GM21515 (cell line): ENCODE results near the gene ZMIZ1.
"Not testable (repeated sequence)": the region's sequence is repeated elsewhere in the genome, so short reads cannot be mapped to it uniquely, and the experiment has no call there.

ENCODE experiments used
- ATAC-seq: cut with Tn5 transposase; IDR thresholded peaks from one replicate; pipeline ENCODE4 v1.9.1; 2021; ENCODE audit not compliant: unreplicated experiment

Gene ZMIZ1

DNA sequence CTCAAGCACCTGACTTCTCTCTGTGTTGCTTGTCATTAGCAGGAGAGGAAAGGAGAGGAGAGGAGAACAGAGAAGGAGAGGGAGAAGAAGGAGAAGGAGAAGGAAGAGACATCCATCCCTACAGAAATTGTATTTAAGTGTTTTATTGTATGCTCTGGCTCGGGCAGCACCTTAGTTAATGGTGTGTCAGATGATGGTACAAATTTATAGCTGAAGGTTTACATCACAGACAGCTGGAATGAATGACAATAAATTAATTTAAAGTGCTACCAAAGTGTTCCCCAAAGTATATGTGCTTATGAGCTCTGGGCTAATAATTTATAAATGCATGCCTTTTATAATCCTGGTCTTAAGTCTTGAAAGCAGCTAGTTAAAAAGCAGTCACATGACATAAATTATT lies 38.1 kb upstream of the ZMIZ1 start:
- ATAC-seq, result no peak

DNA sequence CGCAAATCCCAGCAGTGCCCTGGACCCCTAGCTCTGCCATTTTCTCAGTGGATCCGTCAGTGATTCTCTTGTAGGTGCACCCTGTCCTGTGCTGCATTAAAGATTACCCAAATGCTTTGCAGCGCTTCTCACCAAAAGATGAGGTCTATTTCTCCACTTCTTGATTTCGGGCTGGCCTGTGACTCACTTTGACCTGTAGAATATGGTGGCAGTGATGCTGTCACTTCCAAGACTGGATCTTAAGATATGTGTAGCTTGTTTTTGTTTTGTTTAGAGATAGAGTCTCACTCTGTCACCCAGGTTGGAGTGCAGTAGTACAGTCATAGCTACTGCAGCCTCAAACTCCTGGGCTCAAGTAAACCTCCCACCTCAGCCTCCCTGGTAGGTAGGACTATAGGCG lies 37.0 kb upstream of the ZMIZ1 start:
- ATAC-seq, result no peak

- no peak for ATAC-seq
These were observed 34.4 kb upstream of the ZMIZ1 start for GRCh38 chr10:79034271-79034876.

GRCh38 chr10:79036416-79036815 lies 32.4 kb upstream of the ZMIZ1 start:
- ATAC-seq, result not testable (repeated sequence)

GRCh38 chr10:79038104-79038840 lies 30.5 kb upstream of the ZMIZ1 start:
- ATAC-seq, result no peak

DNA sequence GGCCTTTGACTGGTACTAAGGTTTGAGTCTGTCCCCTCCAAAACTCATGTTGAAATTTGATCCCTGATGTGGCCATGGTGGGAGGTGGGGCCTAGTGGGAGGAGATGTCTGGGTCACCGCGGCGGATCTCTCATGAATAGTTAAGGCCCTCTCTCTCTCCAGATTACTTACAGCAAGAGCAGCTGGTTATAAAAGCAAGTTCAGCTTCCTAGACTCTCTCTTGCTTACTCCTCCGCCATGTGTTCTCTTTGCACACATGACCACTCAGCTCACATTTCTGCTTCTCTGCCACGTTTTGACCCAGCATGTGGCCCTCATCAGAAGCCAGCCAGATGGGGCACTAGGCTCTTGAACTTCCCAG lies 29.9 kb upstream of the ZMIZ1 start:
- no peak for ATAC-seq

DNA sequence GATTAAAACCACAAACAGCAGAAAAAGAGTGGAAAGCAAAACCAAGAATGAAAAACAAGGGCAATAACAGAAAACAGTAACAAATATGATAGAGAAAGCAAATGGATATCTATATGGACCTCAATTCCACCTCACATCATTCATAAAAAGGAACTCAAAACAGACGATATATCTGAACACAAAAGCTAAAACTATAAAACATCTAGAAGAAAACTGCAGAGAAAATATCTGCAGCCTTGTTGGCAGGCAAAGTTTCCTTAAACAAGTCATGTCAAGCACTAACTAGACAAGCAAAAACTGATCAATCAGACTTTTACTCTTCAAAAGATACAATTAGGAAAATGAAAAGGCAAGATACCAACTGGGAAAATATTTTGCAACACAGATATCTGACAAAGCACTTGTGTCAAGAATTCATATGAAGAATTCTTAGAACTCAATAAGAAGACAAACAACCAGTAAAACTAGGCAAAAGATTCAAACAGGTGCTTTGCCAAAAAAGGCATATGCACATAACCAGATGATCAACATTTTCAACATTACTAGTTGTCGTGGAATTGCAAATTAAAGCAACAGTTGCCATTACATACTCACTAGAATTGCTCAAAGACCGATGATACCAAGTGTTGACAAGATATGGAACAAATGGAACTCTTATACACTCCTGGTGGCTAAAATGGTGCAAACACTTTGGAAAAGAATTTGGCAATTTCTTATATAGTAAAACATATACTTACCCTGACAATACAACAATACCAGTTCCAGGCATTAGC lies 25.9 kb upstream of the ZMIZ1 start:
- no peak for ATAC-seq

DNA sequence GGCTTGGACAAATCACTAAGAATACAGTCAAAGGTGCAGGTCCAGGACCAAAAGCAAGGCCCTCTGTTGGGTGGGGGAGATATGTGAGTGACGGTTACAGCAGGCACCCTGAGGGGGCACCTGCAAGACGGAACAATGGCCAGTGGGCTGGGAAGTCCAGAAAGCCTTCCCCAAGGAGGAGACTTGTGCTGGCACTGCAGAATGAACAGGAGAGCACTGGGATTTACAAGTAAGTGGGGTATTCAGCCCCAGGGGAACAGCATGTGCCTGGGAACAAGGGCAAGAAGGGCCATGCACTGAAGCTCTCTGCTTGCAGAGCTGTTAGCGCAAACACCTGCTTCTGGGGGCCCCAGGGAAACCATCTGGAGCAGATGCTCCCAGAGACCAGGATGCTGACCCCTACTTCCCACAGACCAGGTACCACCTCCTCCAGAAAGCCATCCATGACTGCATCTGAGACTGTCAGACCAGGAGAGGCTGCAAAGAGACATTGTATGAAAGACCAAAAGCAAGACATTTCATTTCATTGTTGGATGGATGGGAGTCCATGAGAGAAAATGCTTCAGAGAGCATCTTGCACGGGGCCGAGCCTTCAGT lies 24.6 kb upstream of the ZMIZ1 start:
- ATAC-seq, result no peak

DNA sequence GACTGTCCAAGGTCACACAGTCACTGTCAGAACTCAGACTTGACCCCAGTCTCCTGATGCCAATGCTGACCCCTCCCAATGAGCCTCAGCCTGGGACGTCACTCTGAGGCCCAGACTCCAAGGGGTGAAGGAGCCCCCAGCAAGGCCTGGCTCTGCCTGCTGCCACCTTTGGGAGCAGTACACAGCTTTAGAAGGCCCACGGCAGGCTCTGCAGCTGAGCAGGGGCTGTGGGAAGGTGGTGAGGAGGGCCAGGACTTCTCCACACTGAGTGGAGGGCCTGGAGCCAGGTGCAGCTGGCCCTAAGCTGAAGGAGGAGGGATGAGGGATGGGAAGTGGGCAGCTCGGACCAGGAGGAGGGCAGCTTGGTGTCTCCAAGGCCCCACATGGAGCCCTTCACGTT lies 23.9 kb upstream of the ZMIZ1 start:
- ATAC-seq, result no peak

DNA sequence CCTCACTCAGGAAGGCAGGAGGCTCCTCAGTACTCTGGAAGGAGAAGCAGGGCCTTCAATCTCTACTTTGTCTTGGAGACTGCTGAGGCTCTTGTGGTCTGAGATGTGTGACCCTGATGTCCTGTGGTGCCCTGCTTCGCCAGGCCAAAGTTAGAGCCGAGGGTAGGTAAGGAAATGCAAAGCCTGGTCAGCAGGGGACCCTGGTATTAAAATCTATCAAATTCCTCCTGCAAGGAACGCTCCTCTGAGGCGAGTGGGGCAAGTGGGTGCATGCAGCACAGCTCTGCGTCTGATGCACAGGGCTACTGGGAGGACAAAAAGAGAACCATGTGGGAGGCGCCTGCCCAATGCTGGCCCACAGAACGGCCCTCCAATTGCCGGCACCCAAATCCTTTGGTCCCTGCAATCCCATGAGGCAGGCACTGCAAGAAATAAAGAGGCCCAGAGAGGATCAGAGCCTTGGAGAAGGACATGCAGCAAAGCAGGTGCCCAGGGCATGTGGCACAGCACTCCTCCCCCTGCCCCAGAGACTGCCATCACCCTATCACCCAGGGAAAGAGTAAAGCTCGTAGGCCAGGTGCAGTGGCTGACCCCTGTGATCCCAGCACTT lies 23.1 kb upstream of the ZMIZ1 start:
- ATAC-seq, result no peak

DNA sequence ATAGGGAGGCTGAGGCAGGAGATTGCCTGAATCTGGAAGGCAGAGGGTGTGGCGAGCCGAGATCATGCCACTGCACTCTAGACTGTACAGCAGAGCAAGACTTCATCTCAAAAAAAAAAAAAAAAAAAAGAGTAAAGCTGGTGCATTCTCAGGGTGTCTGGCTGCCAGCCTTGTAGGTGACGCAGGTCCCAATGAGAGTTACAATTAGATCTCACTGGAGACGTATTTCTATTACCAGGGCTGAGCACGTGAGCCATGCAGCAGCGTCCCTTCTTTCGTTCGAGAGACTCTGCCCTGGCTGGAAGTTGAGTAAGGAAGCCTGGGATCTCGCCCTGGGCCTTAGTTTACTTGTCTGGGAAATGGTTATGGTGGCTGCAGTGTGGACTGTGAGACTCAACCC lies 22.4 kb upstream of the ZMIZ1 start:
- no peak for ATAC-seq

DNA sequence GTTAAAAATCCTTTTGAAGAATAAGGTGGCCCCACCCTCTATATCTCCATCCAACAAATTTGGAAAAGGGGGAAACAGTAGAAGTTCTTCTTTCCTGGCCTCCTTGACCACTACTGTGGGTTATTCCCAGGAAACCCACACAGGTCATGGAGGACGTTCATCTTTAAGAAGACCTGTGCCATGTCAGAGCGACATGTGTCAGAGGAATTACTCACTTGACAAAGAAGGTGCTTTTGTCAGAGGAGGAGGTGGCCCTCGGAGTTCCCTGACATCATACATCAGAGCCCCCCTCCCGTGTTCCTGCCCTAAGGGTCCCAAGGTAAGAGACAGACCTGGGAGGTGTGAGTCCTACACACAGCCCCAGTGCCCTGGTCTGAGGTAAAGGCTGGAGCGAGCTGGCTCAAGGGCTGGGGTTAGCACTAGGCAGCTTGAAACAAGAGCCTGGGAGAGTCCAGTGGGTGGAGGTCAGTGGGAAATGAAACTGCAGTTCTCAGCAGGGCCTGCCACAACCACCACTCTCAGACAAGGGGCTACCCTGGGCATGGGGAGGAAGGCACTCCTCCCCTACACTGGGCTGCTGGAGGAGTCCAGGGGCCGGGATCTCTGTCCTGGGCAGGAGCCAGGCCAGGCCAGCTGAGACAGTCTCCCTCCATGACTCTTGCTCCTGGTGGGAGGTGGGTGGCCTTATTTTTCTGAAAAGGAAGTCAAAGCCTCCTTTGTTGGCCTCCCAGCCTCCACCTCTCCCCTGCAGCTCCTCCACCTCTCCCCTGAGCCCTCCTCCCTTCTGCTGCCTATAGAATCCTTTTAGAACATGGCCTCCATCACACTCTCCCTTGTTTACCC lies 21.8 kb upstream of the ZMIZ1 start:
- ATAC-seq, result no peak

GRCh38 chr10:79047584-79047874 lies 21.2 kb upstream of the ZMIZ1 start:
- no peak for ATAC-seq

DNA sequence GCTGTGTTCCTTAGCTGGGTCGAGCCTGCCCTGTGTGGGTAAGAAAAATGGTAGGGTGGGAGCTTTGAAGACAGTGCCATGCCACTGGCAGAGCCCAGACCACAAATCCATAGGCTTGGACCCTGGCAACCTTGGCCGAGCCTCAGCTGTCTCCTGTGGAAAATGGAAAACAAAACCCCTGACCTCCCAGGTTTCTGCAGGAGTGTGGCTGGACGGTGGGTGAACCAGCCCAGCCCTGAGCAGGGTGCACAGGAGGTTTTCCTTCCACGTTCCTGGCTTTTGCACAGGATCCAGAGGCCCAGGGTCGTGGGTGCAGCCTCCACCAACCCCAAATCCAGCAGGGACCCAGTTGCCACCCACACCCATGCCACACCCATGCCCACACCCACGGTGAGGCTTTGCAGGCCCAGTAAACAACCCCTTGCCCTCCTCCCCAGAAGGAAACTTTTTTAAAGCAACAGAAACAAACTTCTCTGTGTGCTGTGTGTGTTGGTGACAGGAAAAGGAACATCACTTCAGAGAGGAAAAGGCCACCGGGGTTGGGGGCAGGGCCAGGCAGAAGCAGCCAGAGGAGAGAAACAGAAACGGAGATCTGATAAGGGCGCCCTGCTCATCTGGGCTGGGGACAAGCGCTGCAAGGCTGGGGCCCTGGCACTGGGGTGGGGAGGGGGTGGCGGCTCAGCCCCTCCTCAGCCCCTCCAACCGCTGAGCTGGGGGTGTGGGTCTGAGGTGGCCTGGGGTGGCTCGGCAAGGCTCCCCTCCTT lies 20.7 kb upstream of the ZMIZ1 start:
- no peak for ATAC-seq

GRCh38 chr10:79048639-79049550 lies 19.9 kb upstream of the ZMIZ1 start:
- ATAC-seq, result no peak

DNA sequence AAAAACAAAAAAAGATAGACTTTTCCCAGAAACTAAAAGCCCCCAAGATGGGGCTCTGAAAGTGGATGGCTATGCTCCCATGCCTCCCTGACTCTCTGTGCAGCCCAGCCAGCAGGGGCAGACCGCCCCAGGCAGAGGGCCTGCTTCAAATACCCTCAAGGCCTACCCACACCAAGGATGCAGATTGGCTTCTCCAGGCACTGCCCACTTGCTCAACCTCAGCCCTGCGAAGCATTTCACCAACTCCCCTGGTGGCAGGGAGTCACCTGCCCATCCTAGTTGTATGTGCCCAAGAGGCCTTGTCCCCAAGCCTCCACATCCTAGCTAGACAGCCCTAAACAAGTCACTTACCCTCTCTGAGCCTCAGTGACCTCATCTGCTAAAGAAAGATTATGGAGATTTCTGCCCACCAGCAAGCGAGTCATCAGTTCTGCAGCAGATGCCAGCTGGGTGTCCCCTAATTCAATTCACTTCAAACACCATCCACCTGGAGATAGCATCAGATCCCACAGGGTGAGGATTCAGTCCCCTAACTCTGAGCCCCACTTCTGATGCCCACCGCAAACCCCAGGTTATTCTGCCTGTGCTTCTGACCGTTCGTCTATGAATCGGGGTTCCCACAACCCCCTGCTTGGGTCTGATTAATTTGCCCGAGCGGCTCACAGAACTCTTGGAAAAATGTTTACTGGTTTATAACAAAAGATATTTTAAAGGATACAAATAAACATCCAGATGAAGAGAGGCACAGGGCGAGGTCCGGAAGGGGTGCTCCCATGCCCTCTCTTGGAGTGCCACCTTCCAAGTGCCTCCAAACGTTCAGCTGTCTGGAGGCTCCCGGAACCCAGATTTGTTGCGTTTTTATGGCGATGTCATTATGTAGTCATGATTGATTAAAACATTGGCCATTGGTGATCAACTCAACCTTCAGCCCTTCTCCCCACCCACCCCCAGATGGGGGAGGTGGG lies 18.6 kb upstream of the ZMIZ1 start:
- no peak for ATAC-seq

DNA sequence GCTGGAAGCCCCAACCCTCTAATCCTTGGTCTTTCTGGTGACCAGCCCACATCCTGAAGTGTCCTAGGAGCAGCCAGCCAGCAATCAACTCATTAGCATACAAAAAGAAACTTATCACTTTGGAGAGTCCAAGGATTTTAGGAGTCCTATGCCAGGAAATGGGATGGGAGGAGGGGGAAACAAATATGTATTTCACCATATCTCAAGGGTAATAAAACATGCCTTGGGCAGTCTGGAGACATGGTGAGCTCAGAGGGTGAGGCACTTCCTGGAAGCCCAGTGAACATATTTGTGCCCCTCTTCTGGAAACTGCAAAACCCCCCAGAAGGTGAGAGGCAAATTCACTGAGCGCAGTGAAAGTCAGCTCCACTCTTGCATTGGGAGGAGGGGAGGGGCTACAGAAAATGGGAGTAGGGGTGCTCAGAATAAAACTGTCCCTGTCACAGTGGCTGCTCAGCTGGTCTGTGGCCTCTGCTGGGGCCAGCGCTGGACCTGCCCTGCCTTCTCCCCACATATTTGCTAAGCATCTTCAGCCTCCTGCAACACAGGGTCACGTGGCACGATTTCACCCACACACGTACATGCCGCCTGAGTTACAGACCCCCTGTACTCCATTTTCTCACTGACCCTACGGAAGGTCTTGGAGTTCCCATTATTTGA lies 17.7 kb upstream of the ZMIZ1 start:
- ATAC-seq, result no peak
